ENCODE results near the gene TRMT11.
A peak's percentile ranks its signal among the peaks of the same experiment; 100 is the strongest.

The TRMT11 gene

DNA sequence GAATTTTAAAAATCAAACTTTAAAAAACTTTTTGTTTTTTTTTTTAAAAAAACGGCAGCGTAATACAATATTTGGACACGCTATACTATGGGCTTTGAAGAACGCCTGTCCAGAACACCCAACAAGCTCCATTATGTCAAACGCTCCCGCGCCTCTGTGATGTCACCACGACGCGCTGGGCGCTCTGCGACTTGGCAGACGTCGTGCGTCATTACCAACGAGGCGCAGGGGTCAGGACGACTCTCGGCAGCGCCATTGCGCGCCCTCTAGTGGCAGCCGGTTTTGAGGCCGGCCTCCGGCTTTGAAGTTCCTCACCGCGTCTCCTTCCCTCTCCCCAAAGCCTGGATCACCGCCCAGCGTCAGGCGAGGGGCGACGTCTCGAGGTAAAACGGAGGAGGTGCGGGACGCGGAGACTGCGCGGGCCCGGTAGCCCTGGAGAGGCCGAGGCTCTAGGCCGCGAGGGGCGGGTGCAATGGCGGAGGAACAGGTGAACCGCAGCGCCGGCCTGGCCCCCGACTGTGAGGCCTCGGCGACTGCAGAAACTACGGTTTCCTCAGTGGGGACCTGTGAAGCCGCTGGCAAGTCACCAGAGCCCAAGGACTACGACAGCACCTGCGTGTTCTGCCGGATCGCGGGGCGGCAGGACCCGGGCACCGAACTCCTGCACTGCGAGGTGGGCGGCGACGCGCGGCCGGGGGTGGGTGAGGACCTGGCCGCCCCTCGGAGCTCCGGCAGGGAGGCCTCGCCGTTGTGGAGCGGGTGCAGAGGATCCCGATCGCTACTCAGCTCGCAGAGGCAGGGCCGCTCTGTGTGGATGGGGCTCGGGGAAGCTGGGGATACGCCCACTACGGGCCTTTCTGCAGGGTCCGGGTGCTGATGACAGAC lies 29.6 kb upstream of the TRMT11 start, which contains the start of gene HINT3 (continued):
- TF ChIP-seq, protein P1, sequence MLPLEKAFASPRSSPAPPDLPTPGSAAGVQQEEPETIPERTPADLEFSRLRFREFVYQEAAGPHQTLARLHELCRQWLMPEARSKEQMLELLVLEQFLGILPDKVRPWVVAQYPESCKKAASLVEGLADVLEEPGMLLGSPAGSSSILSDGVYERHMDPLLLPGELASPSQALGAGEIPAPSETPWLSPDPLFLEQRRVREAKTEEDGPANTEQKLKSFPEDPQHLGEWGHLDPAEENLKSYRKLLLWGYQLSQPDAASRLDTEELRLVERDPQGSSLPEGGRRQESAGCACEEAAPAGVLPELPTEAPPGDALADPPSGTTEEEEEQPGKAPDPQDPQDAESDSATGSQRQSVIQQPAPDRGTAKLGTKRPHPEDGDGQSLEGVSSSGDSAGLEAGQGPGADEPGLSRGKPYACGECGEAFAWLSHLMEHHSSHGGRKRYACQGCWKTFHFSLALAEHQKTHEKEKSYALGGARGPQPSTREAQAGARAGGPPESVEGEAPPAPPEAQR (tag by site-specific recombination; IDR thresholded peaks at IDR 0.05): no peak
- no peak for TF ChIP-seq ZNF174 (tag by site-specific recombination; IDR thresholded peaks at IDR 0.05)
- no peak for TF ChIP-seq ZNF132 (tag by site-specific recombination; IDR thresholded peaks at IDR 0.05; ENCODE audit: borderline replicate concordance)
- TF ChIP-seq ZSCAN30 (tag by site-specific recombination; IDR thresholded peaks at IDR 0.05): peak; percentile 97
- peak; percentile 95 for TF ChIP-seq ZBTB17 (tag by site-specific recombination; IDR thresholded peaks at IDR 0.05)
- TF ChIP-seq, protein P2, sequence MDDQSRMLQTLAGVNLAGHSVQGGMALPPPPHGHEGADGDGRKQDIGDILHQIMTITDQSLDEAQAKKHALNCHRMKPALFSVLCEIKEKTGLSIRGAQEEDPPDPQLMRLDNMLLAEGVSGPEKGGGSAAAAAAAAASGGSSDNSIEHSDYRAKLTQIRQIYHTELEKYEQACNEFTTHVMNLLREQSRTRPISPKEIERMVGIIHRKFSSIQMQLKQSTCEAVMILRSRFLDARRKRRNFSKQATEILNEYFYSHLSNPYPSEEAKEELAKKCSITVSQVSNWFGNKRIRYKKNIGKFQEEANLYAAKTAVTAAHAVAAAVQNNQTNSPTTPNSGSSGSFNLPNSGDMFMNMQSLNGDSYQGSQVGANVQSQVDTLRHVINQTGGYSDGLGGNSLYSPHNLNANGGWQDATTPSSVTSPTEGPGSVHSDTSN (CRISPR knock-in tag; IDR thresholded peaks at IDR 0.05): peak; percentile 84
- peak; percentile 69 for TF ChIP-seq KLF1 (tag by site-specific recombination; IDR thresholded peaks at IDR 0.05)
- no peak for TF ChIP-seq ZNF585B (tag by site-specific recombination; IDR thresholded peaks at IDR 0.05)
- peak; percentile 99 for TF ChIP-seq ZBTB21 (tag by site-specific recombination; IDR thresholded peaks at IDR 0.05)
- no peak for TF ChIP-seq MEIS1 (CRISPR knock-in tag; IDR thresholded peaks at IDR 0.05; ENCODE audit: borderline replicate concordance)
- TF ChIP-seq ZNF670 (tag by site-specific recombination; IDR thresholded peaks at IDR 0.05; ENCODE audit: low read depth): no peak
- TF ChIP-seq ZNF544 (tag by site-specific recombination; IDR thresholded peaks at IDR 0.05): no peak
- no peak for TF ChIP-seq ZNF830 (tag by site-specific recombination; IDR thresholded peaks at IDR 0.05; ENCODE audit: low read depth)
- peak; percentile 95 for TF ChIP-seq ZNF660 (tag by site-specific recombination; IDR thresholded peaks at IDR 0.05)
- no peak for TF ChIP-seq ZNF626 (tag by site-specific recombination; IDR thresholded peaks at IDR 0.05)
- no peak for TF ChIP-seq ZNF664 (tag by site-specific recombination; IDR thresholded peaks at IDR 0.05)
- no peak for TF ChIP-seq HOXA7 (CRISPR knock-in tag; IDR thresholded peaks at IDR 0.05; ENCODE audit: borderline replicate concordance)
- peak; percentile 99 for TF ChIP-seq ZNF501 (tag by site-specific recombination; IDR thresholded peaks at IDR 0.05)
- peak; percentile 29; the same call in 1 of the 2 replicates for TF ChIP-seq GLIS1 (tag by site-specific recombination; IDR thresholded peaks at IDR 0.05)
- no peak for TF ChIP-seq ZNF776 (tag by site-specific recombination; IDR thresholded peaks at IDR 0.05; ENCODE audit: borderline replicate concordance)
- TF ChIP-seq, protein P3, sequence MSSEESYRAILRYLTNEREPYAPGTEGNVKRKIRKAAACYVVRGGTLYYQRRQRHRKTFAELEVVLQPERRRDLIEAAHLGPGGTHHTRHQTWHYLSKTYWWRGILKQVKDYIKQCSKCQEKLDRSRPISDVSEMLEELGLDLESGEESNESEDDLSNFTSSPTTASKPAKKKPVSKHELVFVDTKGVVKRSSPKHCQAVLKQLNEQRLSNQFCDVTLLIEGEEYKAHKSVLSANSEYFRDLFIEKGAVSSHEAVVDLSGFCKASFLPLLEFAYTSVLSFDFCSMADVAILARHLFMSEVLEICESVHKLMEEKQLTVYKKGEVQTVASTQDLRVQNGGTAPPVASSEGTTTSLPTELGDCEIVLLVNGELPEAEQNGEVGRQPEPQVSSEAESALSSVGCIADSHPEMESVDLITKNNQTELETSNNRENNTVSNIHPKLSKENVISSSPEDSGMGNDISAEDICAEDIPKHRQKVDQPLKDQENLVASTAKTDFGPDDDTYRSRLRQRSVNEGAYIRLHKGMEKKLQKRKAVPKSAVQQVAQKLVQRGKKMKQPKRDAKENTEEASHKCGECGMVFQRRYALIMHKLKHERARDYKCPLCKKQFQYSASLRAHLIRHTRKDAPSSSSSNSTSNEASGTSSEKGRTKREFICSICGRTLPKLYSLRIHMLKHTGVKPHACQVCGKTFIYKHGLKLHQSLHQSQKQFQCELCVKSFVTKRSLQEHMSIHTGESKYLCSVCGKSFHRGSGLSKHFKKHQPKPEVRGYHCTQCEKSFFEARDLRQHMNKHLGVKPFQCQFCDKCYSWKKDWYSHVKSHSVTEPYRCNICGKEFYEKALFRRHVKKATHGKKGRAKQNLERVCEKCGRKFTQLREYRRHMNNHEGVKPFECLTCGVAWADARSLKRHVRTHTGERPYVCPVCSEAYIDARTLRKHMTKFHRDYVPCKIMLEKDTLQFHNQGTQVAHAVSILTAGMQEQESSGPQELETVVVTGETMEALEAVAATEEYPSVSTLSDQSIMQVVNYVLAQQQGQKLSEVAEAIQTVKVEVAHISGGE (tag by site-specific recombination; conservative IDR thresholded peaks at IDR 0.05; ENCODE audit: low read depth): peak; percentile 45; the same call in 1 of the 2 replicates
- peak; percentile 74 for TF ChIP-seq ZNF121 (tag by site-specific recombination; IDR thresholded peaks at IDR 0.05)
- no peak for TF ChIP-seq HOXC10 (CRISPR knock-in tag; IDR thresholded peaks at IDR 0.05)
- TF ChIP-seq ZNF391 (tag by site-specific recombination; IDR thresholded peaks at IDR 0.05; ENCODE audit: borderline replicate concordance, low read depth): peak; percentile 90; the same call in 1 of the 2 replicates
- peak; percentile 91 for TF ChIP-seq SCRT1 (tag by site-specific recombination; IDR thresholded peaks at IDR 0.05; ENCODE audit: borderline replicate concordance)
- TF ChIP-seq, protein P4, sequence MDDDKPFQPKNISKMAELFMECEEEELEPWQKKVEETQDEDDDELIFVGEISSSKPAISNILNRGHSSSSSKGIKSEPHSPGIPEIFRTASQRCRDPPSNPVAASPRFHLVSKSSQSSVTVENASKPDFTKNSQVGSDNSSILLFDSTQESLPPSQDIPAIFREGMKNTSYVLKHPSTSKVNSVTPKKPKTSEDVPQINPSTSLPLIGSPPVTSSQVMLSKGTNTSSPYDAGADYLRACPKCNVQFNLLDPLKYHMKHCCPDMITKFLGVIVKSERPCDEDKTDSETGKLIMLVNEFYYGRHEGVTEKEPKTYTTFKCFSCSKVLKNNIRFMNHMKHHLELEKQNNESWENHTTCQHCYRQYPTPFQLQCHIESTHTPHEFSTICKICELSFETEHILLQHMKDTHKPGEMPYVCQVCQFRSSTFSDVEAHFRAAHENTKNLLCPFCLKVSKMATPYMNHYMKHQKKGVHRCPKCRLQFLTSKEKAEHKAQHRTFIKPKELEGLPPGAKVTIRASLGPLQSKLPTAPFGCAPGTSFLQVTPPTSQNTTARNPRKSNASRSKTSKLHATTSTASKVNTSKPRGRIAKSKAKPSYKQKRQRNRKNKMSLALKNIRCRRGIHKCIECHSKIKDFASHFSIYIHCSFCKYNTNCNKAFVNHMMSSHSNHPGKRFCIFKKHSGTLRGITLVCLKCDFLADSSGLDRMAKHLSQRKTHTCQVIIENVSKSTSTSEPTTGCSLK (tag by site-specific recombination; IDR thresholded peaks at IDR 0.05): no peak
- no peak for TF ChIP-seq ZNF624 (tag by site-specific recombination; IDR thresholded peaks at IDR 0.05)
- no peak for TF ChIP-seq ZNF555 (tag by site-specific recombination; conservative IDR thresholded peaks at IDR 0.05)
- 0 out of 2 replicates have a peak, but pooled peaks have one; percentile 18 for TF ChIP-seq ZNF701 (tag by site-specific recombination; IDR thresholded peaks at IDR 0.05)
- peak; percentile 55; the same call in 1 of the 2 replicates for TF ChIP-seq SP3 (tag by site-specific recombination; IDR thresholded peaks at IDR 0.05)
- TF ChIP-seq ZNF2 (tag by site-specific recombination; IDR thresholded peaks at IDR 0.05): peak; percentile 98
- no peak for TF ChIP-seq ZNF23 (tag by site-specific recombination; IDR thresholded peaks at IDR 0.05; ENCODE audit: borderline replicate concordance)
